Parathyroid adenoma (tissue), 2 donors: ENCODE measurements around the gene SLC9C1.
"Not testable (repeated sequence)": the region's sequence is repeated elsewhere in the genome, so short reads cannot be mapped to it uniquely, and the experiment has no call there.

Source experiments
- H2AFZ ChIP-seq: fragments of 300-600 bp; sonication (generic); one replicate; pipeline ENCODE4 v1.7.0; 2017; ENCODE audit warnings: antibody characterized with exemption, mild to moderate bottlenecking
- H3K27ac ChIP-seq: fragments of 300-600 bp; sonication (generic); one replicate; pipeline ENCODE4 v1.7.0; 2017
- H3K27me3 ChIP-seq: fragments of 300-600 bp; sonication (generic); one replicate; pipeline ENCODE4 v1.7.0; 2017; ENCODE audit warnings: low read length; ENCODE audit not compliant: control insufficient read depth, insufficient read depth
- H3K36me3 ChIP-seq: fragments of 300-600 bp; sonication (generic); one replicate; pipeline ENCODE4 v1.7.0; 2017; ENCODE audit warnings: low read length; ENCODE audit not compliant: control insufficient read depth, insufficient read depth
- H3K4me1 ChIP-seq: fragments of 300-600 bp; sonication (generic); one replicate; pipeline ENCODE4 v1.7.0; 2017; ENCODE audit warnings: control low read depth
- H3K4me2 ChIP-seq: fragments of 300-600 bp; sonication (generic); one replicate; pipeline ENCODE4 v1.7.0; 2017; ENCODE audit warnings: low read length
- H3K4me3 ChIP-seq: fragments of 300-600 bp; sonication (generic); one replicate; pipeline ENCODE4 v1.7.0; 2017; ENCODE audit warnings: low read depth, low read length
- H3K79me2 ChIP-seq: fragments of 300-600 bp; sonication (generic); one replicate; pipeline ENCODE4 v1.7.0; 2017; ENCODE audit warnings: control low read depth
- H3K9ac ChIP-seq: fragments of 300-600 bp; sonication (generic); one replicate; pipeline ENCODE4 v1.7.0; 2017; ENCODE audit warnings: mild to moderate bottlenecking
- H3K9me3 ChIP-seq: fragments of 300-600 bp; sonication (generic); one replicate; pipeline ENCODE4 v1.7.0; 2017; ENCODE audit warnings: low read length; ENCODE audit not compliant: control insufficient read depth
- CTCF ChIP-seq: fragments of 300-600 bp; sonication (generic); IDR thresholded peaks from one replicate; pipeline ENCODE4 v1.7.0; 2017; ENCODE audit warnings: antibody characterized with exemption, mild to moderate bottlenecking
- donor health status: primary hyperparathyroidism.

The SLC9C1 gene

GRCh38 chr3:112187300-112187699, 106.7 kb downstream of the SLC9C1 start:
- no peak for TF ChIP-seq CTCF
- H3K36me3 ChIP-seq, result no peaks in the 10 kb centered on the region
- H3K4me2 ChIP-seq, result no peak overlapping the region
- no peak overlapping the region for H3K9ac ChIP-seq
- no peak overlapping the region for H3K4me3 ChIP-seq
- no peak overlapping the region for H3K27ac ChIP-seq
- no peaks in the 10 kb centered on the region for H3K27me3 ChIP-seq
- no peaks in the 10 kb centered on the region for H3K79me2 ChIP-seq
- H3K4me1 ChIP-seq, result no peaks in the 10 kb centered on the region
- no peaks in the 10 kb centered on the region for H3K9me3 ChIP-seq
- no peak overlapping the region for H2AFZ ChIP-seq

GRCh38 chr3:112185423-112186035, 108.5 kb downstream of the SLC9C1 start:
- not testable (repeated sequence) for H3K36me3 ChIP-seq, H3K27ac ChIP-seq, H3K4me3 ChIP-seq, H3K4me1 ChIP-seq, H3K79me2 ChIP-seq, H3K27me3 ChIP-seq, H2AFZ ChIP-seq, H3K9me3 ChIP-seq, H3K9ac ChIP-seq
- H3K4me2 ChIP-seq, result peak overlapping the region; percentile 44

- no peaks in the 10 kb centered on the region for H3K4me1 ChIP-seq
- H3K36me3 ChIP-seq, result no peaks in the 10 kb centered on the region
- no peak overlapping the region for H3K4me3 ChIP-seq
- no peak for TF ChIP-seq CTCF
- no peaks in the 10 kb centered on the region for H3K79me2 ChIP-seq
- H3K9me3 ChIP-seq, result no peaks in the 10 kb centered on the region
- no peak overlapping the region for H3K9ac ChIP-seq
- H2AFZ ChIP-seq, result no peak overlapping the region
- H3K27me3 ChIP-seq, result no peaks in the 10 kb centered on the region
- no peak overlapping the region for H3K27ac ChIP-seq
- H3K4me2 ChIP-seq, result no peak overlapping the region
Measured at GRCh38 chr3:112175646-112176045, 118.4 kb downstream of the SLC9C1 start.

DNA sequence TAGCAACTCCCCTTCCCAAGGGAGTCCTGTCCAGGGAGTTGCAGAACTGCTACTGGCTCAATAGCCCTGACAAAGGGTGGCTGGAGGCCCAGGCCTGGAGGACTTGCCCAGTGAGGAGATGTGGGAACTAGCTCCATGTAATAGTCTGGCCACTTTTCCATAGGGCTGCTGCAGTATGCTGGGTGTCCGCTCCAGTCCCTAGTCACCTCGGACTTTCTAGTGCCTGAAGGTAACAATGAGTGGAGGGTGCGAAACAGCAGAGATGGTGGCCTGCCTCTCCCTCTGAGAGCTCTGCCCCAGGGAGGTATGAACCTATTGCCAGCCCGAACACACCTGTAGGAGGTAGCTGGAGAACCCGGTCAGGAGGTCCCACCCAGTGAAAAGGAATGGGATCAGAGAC, 119.0 kb downstream of the SLC9C1 start:
- H3K4me1 ChIP-seq, result no peaks in the 10 kb centered on the region
- no peaks in the 10 kb centered on the region for H3K27me3 ChIP-seq
- H3K9ac ChIP-seq, result no peak overlapping the region
- no peak overlapping the region for H3K4me3 ChIP-seq
- no peak overlapping the region for H3K27ac ChIP-seq
- TF ChIP-seq CTCF, result no peak
- H3K79me2 ChIP-seq, result no peaks in the 10 kb centered on the region
- H2AFZ ChIP-seq, result no peak overlapping the region
- no peaks in the 10 kb centered on the region for H3K9me3 ChIP-seq
- H3K4me2 ChIP-seq, result no peak overlapping the region
- no peaks in the 10 kb centered on the region for H3K36me3 ChIP-seq

- H2AFZ ChIP-seq, result no peak overlapping the region
- H3K79me2 ChIP-seq, result no peaks in the 10 kb centered on the region
- no peak for TF ChIP-seq CTCF
- H3K4me2 ChIP-seq, result no peak overlapping the region
- no peak overlapping the region for H3K4me3 ChIP-seq
- no peaks in the 10 kb centered on the region for H3K4me1 ChIP-seq
- H3K36me3 ChIP-seq, result no peaks in the 10 kb centered on the region
- no peak overlapping the region for H3K9ac ChIP-seq
- no peaks in the 10 kb centered on the region for H3K9me3 ChIP-seq
- no peak overlapping the region for H3K27ac ChIP-seq
- H3K27me3 ChIP-seq, result no peaks in the 10 kb centered on the region
Measured at GRCh38 chr3:112171144-112171543, 122.9 kb downstream of the SLC9C1 start.
